AG10803 (cell line): Measurements from ENCODE around the gene USP51.

Experiments
- DNase-seq: peaks from one replicate; pipeline ENCODE4 v3.0.0; 2010; ENCODE audit warnings: low read depth
- H3K4me3 ChIP-seq: 2 replicates; pipeline ENCODE4 v1.5.1; 2011; ENCODE audit warnings: mild to moderate bottlenecking, low read length, control low read depth
- CTCF ChIP-seq: conservative IDR thresholded peaks from 2 replicates; pipeline ENCODE4 v1.5.1; 2011; ENCODE audit warnings: mild to moderate bottlenecking, low read length, control low read depth, inconsistent platforms

Gene USP51

GRCh38 chrX:55490974-55491373 is 1.3 kb upstream of the USP51 start:
- no peak overlapping the region for H3K4me3 ChIP-seq
- no peak for TF ChIP-seq CTCF
- DNase-seq, result no peak

GRCh38 chrX:55490121-55490520 is 473 bp upstream of the USP51 start:
- no peak for TF ChIP-seq CTCF
- H3K4me3 ChIP-seq, result peak overlapping the region; percentile 73

GRCh38 chrX:55488593-55489313 is 895 bp downstream of the USP51 start:
- DNase-seq, result peak; percentile 49
- TF ChIP-seq CTCF, result no peak; the same call in 1 of the 2 replicates
- peak overlapping the region; percentile 73 for H3K4me3 ChIP-seq

More at GRCh38 chrX:55490121-55490520, 473 bp upstream of the USP51 start:
- DNase-seq, result no peak

- peak overlapping the region; percentile 47 for H3K4me3 ChIP-seq
- TF ChIP-seq CTCF, result no peak
- no peak for DNase-seq
Observed at GRCh38 chrX:55488006-55488592, 1.5 kb downstream of the USP51 start.

GRCh38 chrX:55487143-55487542 is 2.5 kb downstream of the USP51 start:
- DNase-seq, result no peak
- TF ChIP-seq CTCF, result no peak
- H3K4me3 ChIP-seq, result no peak overlapping the region

- DNase-seq, result peak; percentile 32
- no peak overlapping the region for H3K4me3 ChIP-seq
- no peak for TF ChIP-seq CTCF
Observed at GRCh38 chrX:55486736-55487135, 2.9 kb downstream of the USP51 start.

- no peak for DNase-seq
- H3K4me3 ChIP-seq, result no peak overlapping the region
- no peak for TF ChIP-seq CTCF
Observed at GRCh38 chrX:55484948-55485347, 4.7 kb downstream of the USP51 start.
